DMS153 (cell line): Measurements from ENCODE around the gene STXBP6.

Experiments
- DNase-seq: peaks from one replicate; lab custom pipeline; 2025; lab: John Stamatoyannopoulos, UW

The STXBP6 gene

DNA sequence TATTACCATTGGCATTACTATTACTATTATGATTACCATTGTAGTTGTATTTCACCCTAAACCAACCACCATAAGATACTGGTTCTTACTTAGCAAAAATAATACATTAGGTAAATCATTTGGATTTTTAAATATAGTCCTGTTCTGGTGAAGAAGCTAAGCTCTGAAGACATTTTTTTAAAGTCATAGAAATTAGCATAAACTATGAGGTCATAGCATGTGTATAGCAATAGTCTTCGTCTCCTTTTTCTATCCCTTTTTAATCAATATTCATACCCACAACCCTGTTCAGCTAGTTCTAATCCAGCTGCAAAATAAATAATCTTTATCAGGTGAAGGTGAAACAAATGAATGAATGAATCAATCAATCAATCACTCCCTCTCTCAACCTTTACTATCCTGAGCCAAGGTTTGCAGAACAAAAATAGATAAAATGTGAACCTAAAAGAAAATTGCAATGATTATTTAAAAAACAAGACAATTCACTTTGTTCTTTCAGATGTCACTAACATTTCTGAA lies 134.5 kb downstream of the STXBP6 start:
- DNase-seq: no peak

DNA sequence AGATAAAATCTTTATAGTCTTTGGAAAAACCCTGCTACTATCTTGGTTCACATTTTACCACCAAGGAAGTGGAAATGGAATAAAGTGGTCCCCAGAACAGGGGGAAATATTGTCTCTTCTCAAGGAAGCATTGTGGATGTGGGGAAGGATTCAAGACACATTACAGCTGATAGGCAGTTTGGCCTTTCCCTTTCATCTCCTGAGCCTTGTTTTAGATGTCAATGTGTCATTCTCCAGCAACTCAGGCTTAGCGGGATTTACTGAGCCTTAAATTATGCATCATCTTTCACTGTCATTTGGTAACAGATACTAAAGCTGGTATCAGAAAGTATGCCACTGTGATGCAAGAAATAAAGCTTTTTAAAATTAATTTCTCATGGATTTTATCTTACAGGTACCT lies 136.2 kb downstream of the STXBP6 start:
- no peak for DNase-seq

DNA sequence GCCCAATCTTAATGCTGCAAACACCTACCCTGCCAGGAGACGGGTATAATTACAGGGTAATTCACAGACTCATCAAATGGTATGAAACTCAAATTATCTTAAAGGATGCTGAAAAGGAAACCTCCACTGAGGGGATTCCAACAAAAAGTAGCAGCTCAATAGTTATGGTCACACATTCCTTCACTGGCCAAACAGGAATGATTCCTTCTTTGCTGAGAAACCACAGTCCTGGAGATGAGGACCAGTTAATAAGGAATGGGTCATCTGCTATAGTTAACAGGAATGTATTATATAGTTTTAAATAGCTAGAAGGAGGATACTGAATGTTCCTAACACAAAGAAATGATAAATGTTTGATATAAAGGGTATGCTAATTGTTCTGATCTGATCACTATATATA lies 136.9 kb downstream of the STXBP6 start:
- no peak for DNase-seq

DNA sequence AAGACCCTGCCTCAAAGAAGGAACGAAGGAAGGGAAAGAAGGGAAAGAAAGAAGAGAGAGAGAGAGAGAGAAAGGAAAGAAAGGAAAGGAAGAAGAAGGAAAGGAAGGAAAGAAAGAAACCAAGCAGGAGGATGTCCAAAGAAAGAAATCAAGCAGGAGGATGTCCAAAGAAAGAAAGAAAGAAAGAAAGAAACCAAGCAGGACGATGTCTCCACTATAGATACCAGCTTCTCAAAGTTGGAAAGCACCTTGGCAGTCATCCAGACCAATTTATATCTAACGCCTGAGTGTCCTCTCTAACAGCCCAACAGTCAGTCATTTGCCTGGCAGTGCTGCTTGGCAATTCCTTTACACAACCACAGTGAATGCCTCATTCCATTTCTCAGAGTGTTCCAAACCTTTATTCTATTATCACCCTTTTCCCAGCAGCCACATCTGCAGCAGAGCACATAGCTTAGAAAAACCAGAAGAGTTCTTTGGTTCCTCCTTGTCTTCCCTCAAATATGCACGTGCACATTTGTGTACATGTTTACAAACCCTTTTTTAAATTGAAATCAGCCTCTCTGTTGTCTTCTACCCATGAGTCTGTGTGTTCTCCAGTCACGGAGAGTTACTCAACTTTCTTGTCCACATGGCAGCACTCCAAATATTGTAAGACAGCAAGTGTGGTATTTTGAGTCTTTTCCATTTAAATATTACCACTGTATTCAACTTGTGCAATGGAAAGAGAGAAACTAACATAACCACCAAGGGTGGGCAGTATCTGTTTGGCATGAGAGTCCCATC lies 138.4 kb downstream of the STXBP6 start:
- no peak for DNase-seq

DNA sequence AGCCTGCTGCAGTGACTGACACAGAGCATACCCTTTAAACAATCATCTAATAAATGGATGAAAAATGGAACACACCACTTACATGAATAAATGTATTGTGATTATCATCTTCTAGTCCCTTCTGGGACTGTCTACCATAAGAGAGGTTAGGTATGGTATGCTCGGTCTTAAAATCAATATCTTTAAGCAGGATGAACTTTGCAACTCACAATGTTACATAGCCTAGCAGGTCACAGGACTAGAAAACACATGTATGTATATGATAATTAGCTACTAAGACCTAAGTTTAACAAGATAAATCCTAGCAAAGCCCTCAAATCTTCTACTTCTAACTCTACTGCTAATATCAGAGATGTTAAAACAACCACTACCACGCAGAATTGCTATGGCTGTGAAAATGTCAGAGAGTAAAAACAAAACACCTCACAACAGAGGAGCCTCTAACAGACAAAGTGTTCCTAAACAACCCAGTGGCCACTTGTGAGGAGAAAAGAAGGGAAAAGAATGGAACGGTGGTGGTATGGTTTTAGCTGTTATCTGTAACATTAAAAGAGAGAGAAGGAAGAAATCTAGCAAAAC lies 139.4 kb downstream of the STXBP6 start:
- no peak for DNase-seq

DNA sequence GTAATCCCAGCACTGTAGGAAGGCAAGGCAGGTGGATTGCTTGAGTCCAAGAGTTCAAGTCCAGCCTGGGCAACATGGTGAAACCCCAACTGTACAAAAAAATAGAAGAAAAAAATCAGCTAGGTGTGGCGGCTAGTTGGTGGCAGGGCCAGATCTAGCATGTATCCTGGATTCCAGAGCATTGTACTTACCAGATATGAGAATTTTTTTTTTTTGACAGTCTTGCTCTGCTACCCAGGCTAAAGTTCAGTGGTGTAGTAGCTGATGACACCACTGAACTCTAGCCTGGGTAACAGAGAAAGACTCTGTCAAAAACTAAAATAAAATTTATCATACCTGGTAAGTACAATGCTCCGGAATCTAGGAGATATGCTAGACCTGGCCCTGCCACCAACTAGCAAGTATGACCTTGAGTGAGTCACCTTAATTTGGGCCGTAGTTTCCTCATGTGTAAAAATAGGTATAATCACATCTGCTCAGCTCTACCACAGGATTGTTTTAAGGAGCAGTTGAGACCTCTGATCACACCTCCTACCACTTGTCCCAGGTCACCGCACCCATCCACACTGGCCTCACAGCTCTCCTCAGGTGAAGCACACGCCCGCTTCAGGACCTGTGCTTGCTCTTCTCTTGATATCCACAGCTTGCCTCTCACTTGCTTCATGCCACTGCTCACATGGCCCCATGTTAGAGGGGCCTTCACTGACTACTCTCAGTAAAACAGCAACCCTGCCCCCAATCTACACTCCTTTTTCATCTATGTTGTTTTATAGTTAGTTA lies 140.2 kb downstream of the STXBP6 start:
- DNase-seq: no peak

DNA sequence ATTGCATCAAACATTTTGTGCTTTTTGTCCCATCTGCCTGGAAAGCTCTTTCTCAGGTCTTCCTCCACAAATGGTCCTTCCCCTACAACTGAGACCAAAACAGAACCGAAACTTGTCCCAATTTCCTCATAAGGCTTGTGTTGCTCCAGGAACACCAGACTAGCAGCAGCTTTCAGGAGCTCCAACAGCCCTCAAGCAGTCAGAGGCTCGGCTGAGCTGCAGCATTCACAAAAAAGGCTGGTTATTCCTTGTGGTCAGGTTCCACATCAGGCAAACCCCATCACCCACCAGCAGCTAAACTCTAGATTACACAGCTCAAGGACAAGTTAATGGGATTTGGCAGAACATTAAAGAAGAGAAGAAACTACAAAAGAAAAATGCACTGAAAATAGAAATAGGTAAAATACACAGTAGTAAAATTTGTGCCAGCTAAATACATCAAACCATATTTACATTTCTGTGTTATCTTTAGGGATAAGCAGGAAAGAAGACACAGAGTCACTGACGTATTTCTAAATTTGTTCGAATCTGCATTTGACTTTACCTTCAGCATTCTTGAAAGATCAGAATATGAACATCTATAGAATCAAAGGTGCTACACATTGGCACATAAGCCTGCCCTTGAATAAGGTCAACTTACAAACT lies 141.2 kb downstream of the STXBP6 start:
- DNase-seq: no peak

DNA sequence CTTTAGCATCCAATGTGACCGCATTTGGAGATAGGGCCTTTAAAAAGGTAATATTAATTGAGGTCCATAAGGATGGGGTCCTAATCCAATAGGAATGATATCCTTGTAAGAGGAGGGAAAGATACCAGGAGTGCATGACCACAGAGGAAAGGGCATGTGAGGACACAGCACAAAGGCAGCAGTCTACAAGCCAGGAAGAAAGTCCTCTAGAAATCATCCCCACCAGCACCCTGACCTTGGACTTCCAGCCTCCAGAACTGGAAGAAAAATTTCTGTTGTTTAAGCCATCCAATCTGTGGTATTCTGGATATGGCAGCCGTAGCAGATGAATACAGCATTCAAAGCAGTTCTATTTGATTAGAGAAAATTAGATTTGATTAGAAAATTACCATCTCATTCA lies 145.4 kb downstream of the STXBP6 start:
- DNase-seq: no peak

DNA sequence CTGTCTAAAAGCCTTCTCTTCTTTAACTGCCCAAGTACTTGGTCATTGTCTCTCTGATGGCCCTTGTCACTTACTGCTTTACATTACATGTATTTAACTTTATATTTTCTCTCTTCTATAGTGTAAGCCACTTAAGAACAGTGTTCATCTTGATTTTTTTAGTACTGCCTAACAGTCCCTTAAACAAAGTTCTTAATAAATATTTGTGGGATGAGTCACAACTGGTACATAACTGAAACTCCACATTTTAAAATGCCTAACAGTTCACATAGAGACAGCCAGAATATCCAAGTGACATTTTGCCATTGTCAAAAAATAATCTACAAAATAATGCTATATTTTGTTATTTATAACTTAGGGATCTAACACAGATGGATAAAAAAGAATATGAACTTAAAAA lies 146.6 kb downstream of the STXBP6 start:
- DNase-seq: no peak

DNA sequence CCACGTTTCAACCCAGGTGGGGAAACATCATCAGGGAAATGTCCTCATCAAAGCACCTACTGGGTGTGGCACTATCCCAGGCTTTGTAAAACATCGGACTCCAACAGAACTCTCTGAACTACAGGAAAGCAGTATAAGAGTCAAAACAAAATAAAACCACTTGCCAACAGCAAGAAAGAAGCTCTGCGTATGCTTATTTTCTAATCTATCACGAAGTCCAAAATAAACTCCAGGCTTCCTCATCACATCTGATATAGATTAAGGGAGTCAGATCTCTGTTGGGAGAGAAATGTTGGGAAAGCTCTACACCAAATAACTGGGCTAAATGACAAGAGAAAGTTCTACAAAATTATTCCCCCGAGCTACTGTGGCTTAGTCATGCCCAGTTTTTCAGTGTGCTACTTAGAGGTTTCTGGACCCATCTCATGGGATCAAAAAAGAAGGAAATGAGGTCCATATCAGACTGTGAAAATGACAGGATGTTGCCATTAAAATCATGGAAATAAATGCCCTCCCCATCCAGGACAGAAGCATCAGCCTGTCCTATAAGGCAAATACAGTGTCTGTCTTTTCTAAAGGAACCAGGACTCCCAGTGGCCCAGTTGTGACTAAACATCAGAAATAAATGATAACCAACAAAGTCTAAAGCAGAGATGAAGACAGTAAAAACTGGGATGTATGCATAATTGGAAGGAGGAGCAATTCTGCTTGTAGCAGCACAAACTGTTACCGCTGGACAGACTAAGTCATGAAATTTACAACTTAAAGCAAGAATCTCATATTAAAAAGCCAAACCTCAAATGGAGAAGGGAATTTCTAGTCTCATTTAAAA lies 149.5 kb downstream of the STXBP6 start:
- DNase-seq: no peak

DNA sequence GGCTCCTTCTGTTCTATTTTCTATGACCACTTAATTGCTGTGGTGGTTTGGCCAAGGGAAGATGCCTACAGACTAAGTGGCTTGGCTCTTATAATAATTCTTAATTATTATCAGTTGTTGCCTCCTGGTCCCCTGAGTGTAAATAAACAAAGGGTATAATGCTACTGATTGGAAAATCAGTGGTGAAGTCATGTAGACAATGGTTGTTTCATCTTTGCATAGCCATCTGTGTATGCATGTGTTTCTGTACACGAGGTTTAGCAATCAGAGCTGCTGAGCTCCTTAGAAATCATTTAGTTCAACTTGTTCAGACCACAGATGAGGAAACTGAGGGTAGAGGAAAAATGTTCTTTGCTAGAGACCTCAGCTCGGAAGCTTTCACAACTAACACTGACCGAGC lies 152.2 kb downstream of the STXBP6 start:
- no peak for DNase-seq

DNA sequence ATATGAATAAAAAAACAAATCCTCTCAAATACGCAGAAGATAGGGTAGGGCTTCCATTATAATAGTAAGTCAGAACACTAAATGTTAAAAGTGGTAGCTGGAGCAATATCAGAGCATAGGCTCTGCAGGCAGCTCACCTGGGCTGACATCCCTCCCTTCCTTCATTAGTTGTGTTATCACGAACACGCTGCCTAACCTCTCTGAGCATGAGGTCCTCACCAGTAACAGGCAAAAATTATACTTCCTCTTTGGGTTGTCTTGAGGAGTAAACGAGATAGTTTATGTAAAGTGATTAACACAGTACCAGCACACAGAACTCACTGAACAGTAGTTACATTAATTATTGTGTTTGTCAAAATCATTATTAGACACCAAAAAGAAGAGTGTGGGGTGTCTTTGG lies 154.3 kb downstream of the STXBP6 start:
- no peak for DNase-seq

DNA sequence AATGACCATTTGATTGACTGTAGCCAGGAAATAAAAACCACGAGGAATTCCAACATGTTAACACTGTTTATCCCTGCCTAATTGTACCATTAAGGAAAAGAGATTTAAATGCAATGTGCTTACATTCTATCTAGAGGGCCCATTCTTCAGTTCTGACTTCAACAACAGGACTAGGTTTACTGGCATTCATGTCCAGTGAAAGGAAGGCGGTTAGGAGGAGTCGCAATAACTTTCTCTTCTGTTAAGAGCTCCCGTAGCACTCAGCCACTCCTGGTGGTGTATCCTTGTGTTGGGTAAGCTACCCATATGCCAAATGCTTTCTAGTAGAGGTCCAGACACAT lies 154.7 kb downstream of the STXBP6 start:
- no peak for DNase-seq

DNA sequence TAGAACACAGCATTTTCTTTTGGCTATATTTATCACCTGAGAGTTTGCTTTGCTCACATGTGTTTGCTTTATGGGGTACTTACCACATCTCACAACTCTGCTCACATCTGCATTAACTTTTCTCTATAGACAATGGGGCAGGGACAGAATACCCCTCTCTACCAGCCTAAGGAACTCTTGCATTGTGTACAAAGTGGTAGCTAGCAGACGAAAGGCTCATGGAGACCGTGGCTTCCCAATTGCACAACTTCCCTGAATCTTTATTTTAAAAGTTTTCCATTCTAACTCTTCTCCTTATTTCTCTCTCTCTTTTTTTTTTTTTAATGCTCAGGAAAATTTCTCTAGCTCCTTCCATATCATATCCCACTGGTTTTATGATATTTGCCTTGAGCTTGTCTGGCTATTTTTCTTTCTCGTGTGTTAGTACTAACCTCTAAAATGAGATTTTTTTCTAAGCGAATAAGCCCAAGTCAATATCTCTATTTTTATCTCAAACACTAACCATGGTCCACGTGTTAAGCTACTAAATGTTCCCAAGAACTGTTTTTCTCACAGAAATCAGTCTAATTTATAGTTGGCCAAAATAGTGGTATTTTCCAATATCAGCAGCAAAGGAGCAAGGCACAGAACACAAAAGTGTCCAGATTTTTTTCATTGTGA lies 155.2 kb downstream of the STXBP6 start:
- no peak for DNase-seq

DNA sequence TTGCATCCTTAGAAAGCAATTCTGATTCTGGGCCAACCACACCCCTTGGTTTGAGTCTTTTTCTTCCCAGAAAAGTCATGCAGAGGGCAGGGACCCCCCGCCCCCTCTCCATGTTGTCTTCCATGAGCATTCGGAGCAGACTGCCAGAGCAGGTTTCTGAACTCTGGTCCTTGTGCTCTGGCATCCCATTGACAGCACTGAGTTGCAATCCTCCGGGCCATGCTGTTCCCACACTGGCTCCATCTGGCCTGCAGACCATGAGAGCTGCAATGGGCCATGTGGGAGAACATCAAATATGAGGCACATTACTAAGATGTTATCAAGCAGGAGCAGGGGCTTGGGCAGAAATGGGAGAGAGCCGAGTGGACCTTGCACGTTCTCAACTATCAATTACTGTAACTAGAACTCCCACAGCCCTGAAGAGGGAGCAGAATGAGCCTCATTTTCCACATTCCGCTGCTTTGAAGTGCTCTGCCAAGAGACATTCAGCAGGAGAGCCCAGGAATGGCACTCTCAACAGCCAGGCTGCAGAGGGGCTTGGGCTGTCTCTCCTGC lies 157.4 kb downstream of the STXBP6 start:
- DNase-seq: no peak

DNA sequence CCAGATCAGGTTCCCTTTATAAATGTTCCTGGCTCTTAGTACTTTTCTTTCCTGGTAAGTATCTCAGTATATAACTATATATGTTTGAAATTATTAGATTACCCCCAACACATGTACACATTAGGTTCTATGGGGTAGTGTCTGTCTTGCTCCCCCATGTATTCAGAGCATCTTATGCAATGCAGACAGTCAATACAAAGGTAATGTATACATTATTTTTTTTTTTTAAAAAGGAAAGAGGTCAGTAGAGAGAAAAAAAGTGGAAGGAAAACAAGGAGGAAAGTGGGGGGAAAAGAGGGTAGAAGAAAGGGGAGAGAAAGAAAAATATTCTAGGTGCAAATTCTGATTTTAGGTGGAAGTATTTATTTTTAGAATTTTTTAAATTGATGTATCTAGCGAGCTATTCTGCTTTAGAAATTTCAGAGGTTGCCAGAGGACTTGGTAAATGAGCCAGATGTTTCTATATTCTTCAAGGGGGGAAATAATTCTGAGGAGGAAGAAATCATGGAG lies 157.9 kb downstream of the STXBP6 start:
- no peak for DNase-seq

DNA sequence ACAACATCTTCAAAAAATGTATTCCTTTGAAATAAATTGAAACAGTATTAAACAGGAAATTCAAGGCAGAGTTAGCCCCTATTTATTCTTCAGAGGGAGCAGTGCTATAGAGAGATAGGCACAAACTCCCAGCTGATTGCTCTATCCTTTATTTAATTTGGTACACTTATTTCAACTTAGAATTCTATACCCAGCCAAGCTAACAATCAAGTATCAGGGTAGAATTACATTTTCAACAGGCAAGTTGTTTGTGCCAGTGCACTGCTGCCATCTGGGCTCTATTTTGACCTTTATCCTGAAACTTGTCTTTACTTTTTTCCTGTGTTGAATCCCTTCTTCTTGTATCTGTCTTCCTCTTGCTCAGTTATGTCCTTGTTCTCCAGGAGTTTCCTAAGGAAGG lies 159.2 kb downstream of the STXBP6 start:
- no peak for DNase-seq

DNA sequence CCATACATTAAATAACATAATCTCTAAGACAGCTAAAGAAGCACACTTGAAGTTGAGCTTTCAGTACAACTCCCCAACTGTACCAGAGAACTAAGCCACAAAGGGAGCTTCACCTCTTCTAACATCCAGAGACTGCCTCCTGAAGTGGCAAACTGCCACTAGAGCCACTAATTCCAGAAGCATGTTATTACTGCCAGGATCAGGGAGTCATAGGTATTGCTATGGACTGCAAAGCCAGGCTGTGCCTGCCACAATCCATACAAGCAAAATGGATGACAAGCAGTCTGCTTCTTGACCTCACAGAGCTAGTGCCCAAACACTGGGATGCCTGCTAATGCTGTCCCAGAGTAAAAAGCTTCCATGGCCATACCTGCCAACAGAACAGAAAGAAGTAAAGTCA lies 160.1 kb downstream of the STXBP6 start:
- DNase-seq: no peak

DNA sequence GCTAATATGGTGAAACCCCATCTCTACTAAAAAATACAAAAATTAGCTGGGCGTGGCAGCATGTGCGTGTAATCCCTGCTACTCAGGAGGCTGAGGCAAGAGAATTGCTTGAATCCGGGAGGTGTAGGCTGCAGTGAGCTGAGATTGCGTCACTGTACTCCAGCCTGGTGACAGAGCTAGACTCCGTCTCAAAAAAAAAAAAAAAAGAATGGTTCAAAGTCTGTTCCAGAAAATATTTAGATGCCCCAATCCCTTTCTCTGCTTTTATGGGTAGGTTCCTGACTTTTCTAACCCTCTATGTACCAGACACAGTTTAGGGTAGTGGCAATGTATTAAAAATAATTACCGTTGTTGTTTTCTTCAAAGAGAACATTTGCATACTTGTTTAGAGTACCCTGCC lies 161.4 kb downstream of the STXBP6 start:
- DNase-seq: no peak

DNA sequence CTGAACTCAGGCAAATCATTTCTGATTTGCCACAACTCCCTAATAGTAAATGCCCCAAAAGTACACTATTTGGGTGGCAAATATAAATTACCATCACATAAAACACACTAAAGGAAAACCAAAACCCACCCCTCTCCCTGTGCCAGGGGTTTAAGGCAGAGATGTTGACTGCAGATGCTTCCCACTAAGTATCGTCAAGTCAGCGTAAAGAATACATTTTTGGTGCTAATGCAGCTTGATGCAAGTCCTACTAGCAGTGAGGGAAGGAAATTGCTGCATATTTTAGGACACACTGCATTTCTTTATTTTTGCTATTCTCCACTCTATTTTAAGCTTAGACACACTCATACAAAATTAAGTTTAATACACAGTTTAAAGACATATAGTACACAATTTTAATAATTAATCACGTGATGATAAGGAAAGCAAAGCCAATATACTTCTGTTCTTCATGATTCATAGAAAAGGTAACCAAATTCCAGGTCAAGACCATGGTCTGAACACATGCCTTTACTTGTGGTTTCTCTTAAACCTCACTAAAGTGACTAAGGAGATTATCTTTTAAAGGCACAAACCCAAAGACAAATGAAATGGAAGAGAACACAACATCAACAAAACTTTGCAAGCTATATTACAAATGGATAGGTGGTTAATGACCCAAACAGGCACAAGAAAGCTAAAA lies 162.2 kb downstream of the STXBP6 start:
- DNase-seq: no peak
